HL-60 (cell line): Measurements from ENCODE around the gene CNFN.

Experiments used
- CTCF ChIP-seq: IDR thresholded peaks from one replicate; pipeline ENCODE4 v1.5.1; 2011; ENCODE audit warnings: low read length, control low read depth, inconsistent platforms; ENCODE audit not compliant: insufficient read depth
- GABPA ChIP-seq: IDR thresholded peaks from 2 replicates; pipeline ENCODE4 v1.6.1; 2012; ENCODE audit warnings: low read depth
- POLR2AphosphoS5 ChIP-seq: IDR thresholded peaks from 2 replicates; pipeline ENCODE4 v1.6.1; 2012; ENCODE audit warnings: low read depth
- SPI1 ChIP-seq: IDR thresholded peaks from 2 replicates; pipeline ENCODE4 v1.6.1; 2012; ENCODE audit warnings: low read depth, mild to moderate bottlenecking, borderline replicate concordance
- TF ChIP-seq, protein P1 (sequence below): IDR thresholded peaks from 2 replicates; pipeline ENCODE4 v1.6.1; 2012; ENCODE audit warnings: low read depth; ENCODE audit not compliant: insufficient replicate concordance

GRCh38 chr19:42361545-42361910 lies 28.6 kb downstream of the CNFN start:
- TF ChIP-seq CTCF (no peak), POLR2AphosphoS5 (no peak), GABPA (no peak), SPI1 (no peak)
- TF ChIP-seq, protein P1, sequence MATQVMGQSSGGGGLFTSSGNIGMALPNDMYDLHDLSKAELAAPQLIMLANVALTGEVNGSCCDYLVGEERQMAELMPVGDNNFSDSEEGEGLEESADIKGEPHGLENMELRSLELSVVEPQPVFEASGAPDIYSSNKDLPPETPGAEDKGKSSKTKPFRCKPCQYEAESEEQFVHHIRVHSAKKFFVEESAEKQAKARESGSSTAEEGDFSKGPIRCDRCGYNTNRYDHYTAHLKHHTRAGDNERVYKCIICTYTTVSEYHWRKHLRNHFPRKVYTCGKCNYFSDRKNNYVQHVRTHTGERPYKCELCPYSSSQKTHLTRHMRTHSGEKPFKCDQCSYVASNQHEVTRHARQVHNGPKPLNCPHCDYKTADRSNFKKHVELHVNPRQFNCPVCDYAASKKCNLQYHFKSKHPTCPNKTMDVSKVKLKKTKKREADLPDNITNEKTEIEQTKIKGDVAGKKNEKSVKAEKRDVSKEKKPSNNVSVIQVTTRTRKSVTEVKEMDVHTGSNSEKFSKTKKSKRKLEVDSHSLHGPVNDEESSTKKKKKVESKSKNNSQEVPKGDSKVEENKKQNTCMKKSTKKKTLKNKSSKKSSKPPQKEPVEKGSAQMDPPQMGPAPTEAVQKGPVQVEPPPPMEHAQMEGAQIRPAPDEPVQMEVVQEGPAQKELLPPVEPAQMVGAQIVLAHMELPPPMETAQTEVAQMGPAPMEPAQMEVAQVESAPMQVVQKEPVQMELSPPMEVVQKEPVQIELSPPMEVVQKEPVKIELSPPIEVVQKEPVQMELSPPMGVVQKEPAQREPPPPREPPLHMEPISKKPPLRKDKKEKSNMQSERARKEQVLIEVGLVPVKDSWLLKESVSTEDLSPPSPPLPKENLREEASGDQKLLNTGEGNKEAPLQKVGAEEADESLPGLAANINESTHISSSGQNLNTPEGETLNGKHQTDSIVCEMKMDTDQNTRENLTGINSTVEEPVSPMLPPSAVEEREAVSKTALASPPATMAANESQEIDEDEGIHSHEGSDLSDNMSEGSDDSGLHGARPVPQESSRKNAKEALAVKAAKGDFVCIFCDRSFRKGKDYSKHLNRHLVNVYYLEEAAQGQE, result no peak
